ENCODE results near the gene CNTN1. TPM values are rescaled to one million over a fixed set of nuclear protein-coding genes. Genes with fewer than 3 reads are reported as not detected.

The CNTN1 gene
- total RNA-seq, 1 experiment from 2014 or later: 6.5 TPM

DNA sequence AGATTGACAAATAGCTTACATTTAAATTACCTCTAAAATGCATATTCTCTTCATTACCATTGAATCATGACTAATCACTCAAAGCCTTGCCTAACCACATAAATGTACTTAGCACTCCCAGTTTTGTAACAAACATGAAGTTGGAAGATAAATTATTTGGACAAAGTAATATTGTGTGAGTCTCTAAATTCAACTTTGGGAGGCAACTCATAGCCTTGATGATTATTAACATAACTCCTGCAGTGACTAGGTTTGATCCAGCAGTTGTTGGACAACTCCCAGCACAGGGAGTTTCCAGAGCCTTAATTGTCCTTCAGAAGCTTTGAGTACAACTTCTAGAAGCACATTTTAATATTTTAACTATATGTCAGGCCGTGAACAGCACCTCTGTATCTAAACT lies 342.4 kb downstream of the CNTN1 start:
- Histone ChIP-seq H3K4me1 (ENCODE audit: insufficient read depth, low read length) (no peaks in the 10 kb centered on the region), H2BK20ac (ENCODE audit: low read depth, low read length, poor library complexity, severe bottlenecking) (no peak overlapping the region), H3K23me2 (ENCODE audit: insufficient read length, low read depth, low read length, poor library complexity, severe bottlenecking) (no peaks in the 10 kb centered on the region), H3K4me2 (ENCODE audit: insufficient read depth, insufficient read length, low read length) (no peak overlapping the region), H2BK5ac (ENCODE audit: insufficient read length, low read length) (no peak overlapping the region), H2BK15ac (ENCODE audit: low read depth, low read length) (no peak overlapping the region), H3K9ac (ENCODE audit: extremely low read depth, insufficient read length, low read length) (no peak overlapping the region), H2BK120ac (ENCODE audit: low read depth, low read length, poor library complexity, severe bottlenecking) (no peak overlapping the region), H4K91ac (ENCODE audit: insufficient read length, low read depth, low read length) (no peak overlapping the region), H3K14ac (ENCODE audit: insufficient read depth, low read length) (no peak overlapping the region), H2BK12ac (ENCODE audit: insufficient read length, low read depth, low read length) (no peak overlapping the region), H4K8ac (replicated peaks; ENCODE audit: insufficient read length, low read depth, low read length) (no peak overlapping the region), H3K56ac (ENCODE audit: insufficient read length, low read depth, low read length) (no peak overlapping the region), H4K20me1 (ENCODE audit: control insufficient read depth, insufficient read depth, insufficient read length) (no peaks in the 10 kb centered on the region), H3T11ph (ENCODE audit: low read length) (no peak overlapping the region), H3K79me1 (ENCODE audit: insufficient read depth, low read depth, low read length, poor library complexity, severe bottlenecking) (no peaks in the 10 kb centered on the region), H3K23ac (ENCODE audit: insufficient read length, low read depth, low read length) (no peak overlapping the region), H3K9me3 (ENCODE audit: control insufficient read depth, low read depth, low read length) (no peaks in the 10 kb centered on the region), H3K4ac (ENCODE audit: low read depth, low read length) (no peak overlapping the region), H3K79me2 (ENCODE audit: insufficient read depth, low read length) (no peaks in the 10 kb centered on the region), H3K18ac (ENCODE audit: insufficient read length, low read depth, low read length) (no peak overlapping the region), H2AK5ac (ENCODE audit: insufficient read length, low read length) (no peak overlapping the region), H2AFZ (ENCODE audit: low read length) (no peak overlapping the region), H3K27ac (ENCODE audit: insufficient read length, low read depth, low read length) (no peak overlapping the region), H4K5ac (ENCODE audit: insufficient read length, low read depth, low read length) (no peak overlapping the region), H3K27me3 (ENCODE audit: insufficient read depth, low read length) (no peaks in the 10 kb centered on the region)
- Mint-ChIP-seq H3K9me3 (no peaks in the 10 kb centered on the region; a peak in 1 of 5 replicates), H3K27me3 (ENCODE audit: low read depth) (no peaks in the 10 kb centered on the region), H3K4me3 (no peak overlapping the region), H3K4me1 (no peaks in the 10 kb centered on the region), H3K36me3 (ENCODE audit: insufficient read depth in 1 of 3, low read depth in 3 of 3) (no peaks in the 10 kb centered on the region), H3K27ac (no peak overlapping the region)
- no CpG with 5 or more reads among the region's 1 CpG for WGBS (ENCODE audit: extremely low coverage, insufficient read length, low lambda C conversion rate)
- no peak for DNase-seq
- TF ChIP-seq, protein P1, sequence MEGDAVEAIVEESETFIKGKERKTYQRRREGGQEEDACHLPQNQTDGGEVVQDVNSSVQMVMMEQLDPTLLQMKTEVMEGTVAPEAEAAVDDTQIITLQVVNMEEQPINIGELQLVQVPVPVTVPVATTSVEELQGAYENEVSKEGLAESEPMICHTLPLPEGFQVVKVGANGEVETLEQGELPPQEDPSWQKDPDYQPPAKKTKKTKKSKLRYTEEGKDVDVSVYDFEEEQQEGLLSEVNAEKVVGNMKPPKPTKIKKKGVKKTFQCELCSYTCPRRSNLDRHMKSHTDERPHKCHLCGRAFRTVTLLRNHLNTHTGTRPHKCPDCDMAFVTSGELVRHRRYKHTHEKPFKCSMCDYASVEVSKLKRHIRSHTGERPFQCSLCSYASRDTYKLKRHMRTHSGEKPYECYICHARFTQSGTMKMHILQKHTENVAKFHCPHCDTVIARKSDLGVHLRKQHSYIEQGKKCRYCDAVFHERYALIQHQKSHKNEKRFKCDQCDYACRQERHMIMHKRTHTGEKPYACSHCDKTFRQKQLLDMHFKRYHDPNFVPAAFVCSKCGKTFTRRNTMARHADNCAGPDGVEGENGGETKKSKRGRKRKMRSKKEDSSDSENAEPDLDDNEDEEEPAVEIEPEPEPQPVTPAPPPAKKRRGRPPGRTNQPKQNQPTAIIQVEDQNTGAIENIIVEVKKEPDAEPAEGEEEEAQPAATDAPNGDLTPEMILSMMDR (conservative IDR thresholded peaks at IDR 0.05): no peak

Measured in H9 (cell line).